ENCODE data around the gene HARS2.
A peak's percentile ranks its signal among the peaks of the same experiment; 100 is the strongest.
"Not testable (repeated sequence)": the region's sequence is repeated elsewhere in the genome, so short reads cannot be mapped to it uniquely, and the experiment has no call there.

HARS2 gene

GRCh38 chr5:140690941-140691924 lies at the start of gene HARS2, which contains the start of gene HARS1:
Gene HARS2 (plus strand): TSS chr5:140691455. CDS start chr5:140691649, 194 bp downstream.
Gene HARS1 (minus strand): TSS chr5:140691370. CDS start chr5:140691304, 66 bp downstream.
- peak; percentile 61 to 70 for DNase-seq (ENCODE audit: low read depth in 2 of 2)

GRCh38 chr5:140641716-140642115 lies 49.5 kb upstream of the HARS2 start:
- no peak for DNase-seq (ENCODE audit: low read depth in 2 of 2)

GRCh38 chr5:140642718-140643117 lies 48.5 kb upstream of the HARS2 start:
- no peak for DNase-seq (ENCODE audit: low read depth in 2 of 2)

- no peak for DNase-seq (ENCODE audit: low read depth in 2 of 2)
These were observed 44.2 kb upstream of the HARS2 start for GRCh38 chr5:140647042-140647419.

- no peak for DNase-seq (ENCODE audit: low read depth in 2 of 2)
These were observed 32.4 kb upstream of the HARS2 start for GRCh38 chr5:140658870-140659269.

- not testable (repeated sequence) for DNase-seq (ENCODE audit: low read depth in 2 of 2)
These were observed 30.9 kb upstream of the HARS2 start for GRCh38 chr5:140660371-140660770.

- no peak for DNase-seq (ENCODE audit: low read depth in 2 of 2)
These were observed 27.3 kb upstream of the HARS2 start for GRCh38 chr5:140664030-140664358.

GRCh38 chr5:140664359-140665119 lies 26.7 kb upstream of the HARS2 start, which contains the start of gene WDR55:
Gene WDR55 (plus strand): TSS chr5:140664904. CDS start chr5:140664913, 9 bp downstream.
- peak; percentile 90 for DNase-seq (ENCODE audit: low read depth in 2 of 2)

- DNase-seq (ENCODE audit: low read depth in 2 of 2) = not testable (repeated sequence)
These were observed 20.2 kb upstream of the HARS2 start for GRCh38 chr5:140671035-140671434.

GRCh38 chr5:140671472-140672125 lies 19.7 kb upstream of the HARS2 start:
- no peak for DNase-seq (ENCODE audit: low read depth in 2 of 2)

- no peak for DNase-seq (ENCODE audit: low read depth in 2 of 2)
These were observed 18.6 kb upstream of the HARS2 start for GRCh38 chr5:140672455-140673186.

- DNase-seq (ENCODE audit: low read depth in 2 of 2) = no peak
These were observed 17.9 kb upstream of the HARS2 start, which contains the start of gene DND1 for GRCh38 chr5:140673187-140673976. Gene DND1 (minus strand): TSS chr5:140673576. CDS start chr5:140673542, 34 bp downstream.

- no peak for DNase-seq (ENCODE audit: low read depth in 2 of 2)
These were observed 17.0 kb upstream of the HARS2 start for GRCh38 chr5:140674211-140674610.

- no peak for DNase-seq (ENCODE audit: low read depth in 2 of 2)
These were observed 16.6 kb upstream of the HARS2 start for GRCh38 chr5:140674629-140675028.

GRCh38 chr5:140677947-140678346 lies 13.3 kb upstream of the HARS2 start:
- no peak for DNase-seq (ENCODE audit: low read depth in 2 of 2)

GRCh38 chr5:140678993-140679392 lies 12.3 kb upstream of the HARS2 start:
- no peak for DNase-seq (ENCODE audit: low read depth in 2 of 2)

- DNase-seq (ENCODE audit: low read depth in 2 of 2) = no peak
These were observed 801 bp upstream of the HARS2 start for GRCh38 chr5:140690376-140690932.

- no peak for DNase-seq (ENCODE audit: low read depth in 2 of 2)
These were observed 3.0 kb downstream of the HARS2 start for GRCh38 chr5:140694276-140694675.

GRCh38 chr5:140696891-140697492 lies 5.7 kb downstream of the HARS2 start:
- no peak for DNase-seq (ENCODE audit: low read depth in 2 of 2)
